ENCODE data around the gene TTLL12.

TTLL12 gene

DNA sequence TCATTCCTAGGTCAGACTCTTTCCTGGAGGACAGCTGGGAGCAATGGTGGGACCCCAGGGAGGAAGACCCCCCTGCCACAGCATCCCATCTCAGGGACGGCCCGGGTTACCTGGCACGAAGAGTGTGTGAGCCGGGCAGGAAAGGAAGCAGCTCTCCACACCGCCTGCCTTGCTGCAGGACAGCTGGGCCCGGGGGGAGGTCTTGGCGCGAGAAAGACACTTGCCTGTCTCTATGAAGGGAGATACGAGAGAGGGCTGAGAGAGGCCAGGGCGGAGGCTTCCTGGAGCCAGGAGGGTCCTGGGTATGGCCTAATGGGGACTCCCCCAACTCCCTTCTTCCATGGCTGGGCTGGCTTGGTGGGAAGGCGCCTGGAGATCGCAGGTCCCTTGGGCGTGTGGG, 36.1 kb upstream of the TTLL12 start:
- H3K79me2 ChIP-seq (ENCODE audit: insufficient read depth, low read length) = no peaks in the 10 kb centered on the region
- H2AFZ ChIP-seq (ENCODE audit: low read depth, low read length, severe bottlenecking) = no peak overlapping the region
- H3K4me3 ChIP-seq (ENCODE audit: insufficient read depth, low read length, poor library complexity, severe bottlenecking) = no peak overlapping the region
- no peaks in the 10 kb centered on the region for H3K9me2 ChIP-seq (replicated peaks; ENCODE audit: insufficient read depth, low read length)
- no peak overlapping the region for H3K27ac ChIP-seq (ENCODE audit: low read depth, low read length)
- TF ChIP-seq, protein P1, sequence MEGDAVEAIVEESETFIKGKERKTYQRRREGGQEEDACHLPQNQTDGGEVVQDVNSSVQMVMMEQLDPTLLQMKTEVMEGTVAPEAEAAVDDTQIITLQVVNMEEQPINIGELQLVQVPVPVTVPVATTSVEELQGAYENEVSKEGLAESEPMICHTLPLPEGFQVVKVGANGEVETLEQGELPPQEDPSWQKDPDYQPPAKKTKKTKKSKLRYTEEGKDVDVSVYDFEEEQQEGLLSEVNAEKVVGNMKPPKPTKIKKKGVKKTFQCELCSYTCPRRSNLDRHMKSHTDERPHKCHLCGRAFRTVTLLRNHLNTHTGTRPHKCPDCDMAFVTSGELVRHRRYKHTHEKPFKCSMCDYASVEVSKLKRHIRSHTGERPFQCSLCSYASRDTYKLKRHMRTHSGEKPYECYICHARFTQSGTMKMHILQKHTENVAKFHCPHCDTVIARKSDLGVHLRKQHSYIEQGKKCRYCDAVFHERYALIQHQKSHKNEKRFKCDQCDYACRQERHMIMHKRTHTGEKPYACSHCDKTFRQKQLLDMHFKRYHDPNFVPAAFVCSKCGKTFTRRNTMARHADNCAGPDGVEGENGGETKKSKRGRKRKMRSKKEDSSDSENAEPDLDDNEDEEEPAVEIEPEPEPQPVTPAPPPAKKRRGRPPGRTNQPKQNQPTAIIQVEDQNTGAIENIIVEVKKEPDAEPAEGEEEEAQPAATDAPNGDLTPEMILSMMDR (IDR thresholded peaks at IDR 0.05; ENCODE audit: insufficient read depth, low read length, poor library complexity, severe bottlenecking) = no peak
- no peak for TF ChIP-seq EZH2phosphoT487 (conservative IDR thresholded peaks at IDR 0.05; ENCODE audit: low read length)
- H3K4me2 ChIP-seq (ENCODE audit: low read depth, low read length, poor library complexity, severe bottlenecking) = no peak overlapping the region
- H3F3A ChIP-seq (ENCODE audit: insufficient read depth) = no peaks in the 10 kb centered on the region
- H3K9ac ChIP-seq (ENCODE audit: low read length) = no peak overlapping the region
- no peaks in the 10 kb centered on the region for H3K9me3 ChIP-seq (ENCODE audit: insufficient read depth, low read length)
- H4K20me1 ChIP-seq (ENCODE audit: low read depth, low read length) = no peaks in the 10 kb centered on the region
- H3K27me3 ChIP-seq (ENCODE audit: low read length) = no peaks in the 10 kb centered on the region
- H3K36me3 ChIP-seq (ENCODE audit: low read length) = no peaks in the 10 kb centered on the region

DNA sequence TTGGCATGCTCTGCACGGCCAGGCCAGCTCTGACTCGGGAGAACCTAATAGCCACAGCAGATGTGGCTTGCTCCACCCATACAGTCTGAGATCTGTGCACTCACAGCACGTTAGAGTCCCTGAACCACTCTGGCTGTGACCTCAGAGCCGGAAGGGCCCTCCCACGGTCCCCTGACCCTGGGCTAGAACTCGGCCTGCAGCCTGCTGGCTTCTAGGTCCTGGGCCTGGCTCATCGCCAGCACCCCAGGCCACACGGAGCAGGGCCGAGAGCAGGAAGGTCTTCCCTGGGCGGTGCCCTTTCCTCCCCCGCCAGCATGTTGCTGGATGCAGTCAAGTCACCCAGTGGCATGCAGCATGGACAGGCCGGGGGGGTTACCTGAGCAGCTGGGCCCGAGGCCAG, 35.3 kb upstream of the TTLL12 start:
- H3K9ac ChIP-seq (ENCODE audit: low read length) = no peak overlapping the region
- no peak overlapping the region for H3K4me2 ChIP-seq (ENCODE audit: low read depth, low read length, poor library complexity, severe bottlenecking)
- H2AFZ ChIP-seq (ENCODE audit: low read depth, low read length, severe bottlenecking) = no peak overlapping the region
- no peaks in the 10 kb centered on the region for H3K27me3 ChIP-seq (ENCODE audit: low read length)
- H3F3A ChIP-seq (ENCODE audit: insufficient read depth) = no peaks in the 10 kb centered on the region
- H3K4me3 ChIP-seq (ENCODE audit: insufficient read depth, low read length, poor library complexity, severe bottlenecking) = no peak overlapping the region
- H3K9me3 ChIP-seq (ENCODE audit: insufficient read depth, low read length) = no peaks in the 10 kb centered on the region
- H3K36me3 ChIP-seq (ENCODE audit: low read length) = no peaks in the 10 kb centered on the region
- no peak overlapping the region for H3K27ac ChIP-seq (ENCODE audit: low read depth, low read length)
- H3K9me2 ChIP-seq (replicated peaks; ENCODE audit: insufficient read depth, low read length) = no peaks in the 10 kb centered on the region
- no peaks in the 10 kb centered on the region for H3K79me2 ChIP-seq (ENCODE audit: insufficient read depth, low read length)
- no peaks in the 10 kb centered on the region for H4K20me1 ChIP-seq (ENCODE audit: low read depth, low read length)
- TF ChIP-seq EZH2phosphoT487 (conservative IDR thresholded peaks at IDR 0.05; ENCODE audit: low read length) = no peak

DNA sequence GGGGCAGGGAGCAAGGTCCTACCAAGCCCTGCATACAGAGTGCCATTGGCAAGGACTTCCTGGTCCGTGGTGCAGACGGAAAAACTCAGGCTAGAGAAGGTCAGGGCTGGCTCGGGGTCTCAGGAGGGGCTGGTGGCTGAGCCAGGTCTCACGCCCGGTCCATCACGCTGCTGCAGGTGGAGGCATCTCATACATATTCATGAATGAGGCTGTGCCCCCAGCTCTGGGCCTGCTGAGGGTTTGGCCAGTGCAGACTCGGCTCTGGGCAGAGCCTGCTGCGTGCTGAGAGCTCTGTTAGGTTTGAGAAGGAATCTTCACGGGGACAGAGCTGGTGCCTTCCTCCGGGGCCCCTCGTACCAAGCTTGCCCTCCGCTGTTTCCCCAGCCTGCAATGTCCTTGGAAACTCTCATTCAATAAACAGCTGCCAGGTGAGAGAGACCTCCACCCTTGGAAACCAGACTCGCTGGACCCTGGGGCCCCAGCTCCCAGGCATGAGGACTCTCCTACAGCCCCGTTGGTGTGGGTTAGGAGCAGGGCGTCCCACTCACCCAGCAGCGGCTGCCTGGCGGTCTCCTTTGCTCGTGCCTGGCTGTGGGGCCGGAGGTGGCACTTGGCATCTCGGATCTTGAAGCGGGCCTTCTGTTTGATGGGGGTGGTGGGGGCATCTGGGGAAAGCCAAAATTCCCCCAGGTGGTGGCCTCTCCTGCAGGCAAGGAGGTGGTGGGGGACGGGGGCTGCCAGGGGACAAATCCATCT, 33.9 kb upstream of the TTLL12 start:
- Histone ChIP-seq H3F3A (ENCODE audit: insufficient read depth) (no peaks in the 10 kb centered on the region), H3K27ac (ENCODE audit: low read depth, low read length) (no peak overlapping the region), H3K9ac (ENCODE audit: low read length) (no peak overlapping the region), H3K36me3 (ENCODE audit: low read length) (no peaks in the 10 kb centered on the region), H3K27me3 (ENCODE audit: low read length) (no peaks in the 10 kb centered on the region), H3K4me2 (ENCODE audit: low read depth, low read length, poor library complexity, severe bottlenecking) (no peak overlapping the region), H3K79me2 (ENCODE audit: insufficient read depth, low read length) (no peaks in the 10 kb centered on the region), H4K20me1 (ENCODE audit: low read depth, low read length) (no peaks in the 10 kb centered on the region), H3K9me3 (ENCODE audit: insufficient read depth, low read length) (no peaks in the 10 kb centered on the region), H3K4me3 (ENCODE audit: insufficient read depth, low read length, poor library complexity, severe bottlenecking) (no peak overlapping the region), H2AFZ (ENCODE audit: low read depth, low read length, severe bottlenecking) (no peak overlapping the region), H3K9me2 (replicated peaks; ENCODE audit: insufficient read depth, low read length) (no peaks in the 10 kb centered on the region)
- TF ChIP-seq, protein P1 (IDR thresholded peaks at IDR 0.05; ENCODE audit: insufficient read depth, low read length, poor library complexity, severe bottlenecking) = no peak
- no peak for TF ChIP-seq EZH2phosphoT487 (conservative IDR thresholded peaks at IDR 0.05; ENCODE audit: low read length)

DNA sequence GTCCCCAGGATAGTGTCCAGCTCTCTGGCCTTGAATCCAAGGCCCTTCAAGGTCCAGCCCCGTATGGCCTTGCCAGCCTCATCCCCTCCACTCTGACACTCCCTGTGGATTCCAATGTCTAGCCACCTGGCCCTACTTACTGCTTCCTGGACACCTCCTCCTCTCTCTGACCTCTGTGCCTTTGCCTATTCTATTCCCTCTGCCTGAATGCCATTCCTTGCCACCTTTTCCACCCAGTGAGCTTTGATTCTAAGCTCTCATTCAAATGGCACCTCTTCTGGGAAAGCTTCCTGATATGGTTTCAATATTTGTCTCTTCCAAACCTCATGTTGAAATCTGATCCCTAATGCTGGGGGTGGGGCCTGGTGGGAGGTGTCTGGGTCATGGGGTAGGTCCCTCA, 31.9 kb upstream of the TTLL12 start:
- H3K9me2 ChIP-seq (replicated peaks; ENCODE audit: insufficient read depth, low read length) = no peaks in the 10 kb centered on the region
- no peaks in the 10 kb centered on the region for H4K20me1 ChIP-seq (ENCODE audit: low read depth, low read length)
- no peak overlapping the region for H3K4me3 ChIP-seq (ENCODE audit: insufficient read depth, low read length, poor library complexity, severe bottlenecking)
- H3K27ac ChIP-seq (ENCODE audit: low read depth, low read length) = no peak overlapping the region
- no peaks in the 10 kb centered on the region for H3K27me3 ChIP-seq (ENCODE audit: low read length)
- no peak overlapping the region for H2AFZ ChIP-seq (ENCODE audit: low read depth, low read length, severe bottlenecking)
- H3K79me2 ChIP-seq (ENCODE audit: insufficient read depth, low read length) = no peaks in the 10 kb centered on the region
- no peaks in the 10 kb centered on the region for H3K9me3 ChIP-seq (ENCODE audit: insufficient read depth, low read length)
- TF ChIP-seq EZH2phosphoT487 (conservative IDR thresholded peaks at IDR 0.05; ENCODE audit: low read length) = no peak
- TF ChIP-seq, protein P1 (IDR thresholded peaks at IDR 0.05; ENCODE audit: insufficient read depth, low read length, poor library complexity, severe bottlenecking) = no peak
- no peak overlapping the region for H3K4me2 ChIP-seq (ENCODE audit: low read depth, low read length, poor library complexity, severe bottlenecking)
- no peak overlapping the region for H3K9ac ChIP-seq (ENCODE audit: low read length)
- no peaks in the 10 kb centered on the region for H3K36me3 ChIP-seq (ENCODE audit: low read length)
- no peaks in the 10 kb centered on the region for H3F3A ChIP-seq (ENCODE audit: insufficient read depth)

All from SU-DHL-6 (cell line).